Loucy (cell line): ENCODE measurements around the gene TBC1D2.

Experiments used
- H2AFZ ChIP-seq: fragments of 200-600 bp; sonication (generic); 2 replicates; pipeline ENCODE4 v1.6.0; 2016; ENCODE audit warnings: antibody characterized with exemption, mild to moderate bottlenecking, low read length, moderate library complexity
- H3F3A ChIP-seq: fragments of 200-600 bp; 2 replicates; pipeline ENCODE4 v1.6.0; 2016; ENCODE audit warnings: antibody characterized with exemption, low read depth, mild to moderate bottlenecking
- H3K27me3 ChIP-seq: fragments of 200-600 bp; sonication (generic); 2 replicates; pipeline ENCODE4 v1.6.1; 2014; ENCODE audit warnings: low read length, mild to moderate bottlenecking; ENCODE audit not compliant: insufficient read depth, poor library complexity, severe bottlenecking
- H3K36me3 ChIP-seq: fragments of 200-600 bp; sonication (generic); 2 replicates; pipeline ENCODE4 v1.6.1; 2016; ENCODE audit warnings: low read length; ENCODE audit not compliant: insufficient read depth
- H3K4me1 ChIP-seq: fragments of 200-600 bp; sonication (generic); 2 replicates; pipeline ENCODE4 v1.5.1; 2014; ENCODE audit warnings: low read length, mild to moderate bottlenecking; ENCODE audit not compliant: insufficient read depth, poor library complexity, severe bottlenecking
- H3K4me2 ChIP-seq: fragments of 200-600 bp; sonication (generic); 2 replicates; pipeline ENCODE4 v1.6.0; 2014; ENCODE audit warnings: antibody characterized with exemption, low read length, low read depth, mild to moderate bottlenecking; ENCODE audit not compliant: poor library complexity, severe bottlenecking
- H3K4me3 ChIP-seq: fragments of 200-600 bp; sonication (generic); 2 replicates; pipeline ENCODE4 v1.5.1; 2014; ENCODE audit warnings: low read length, mild to moderate bottlenecking, mixed read lengths; ENCODE audit not compliant: poor library complexity, severe bottlenecking
- H3K79me2 ChIP-seq: fragments of 200-600 bp; sonication (generic); 2 replicates; pipeline ENCODE4 v1.6.1; 2014; ENCODE audit warnings: low read length; ENCODE audit not compliant: insufficient read depth
- H3K9ac ChIP-seq: fragments of 200-600 bp; sonication (generic); 2 replicates; pipeline ENCODE4 v1.6.0; 2014; ENCODE audit warnings: mild to moderate bottlenecking, low read depth, low read length, moderate library complexity; ENCODE audit not compliant: poor library complexity, severe bottlenecking
- H3K9me2 ChIP-seq: fragments of 200-600 bp; sonication (generic); replicated peaks from 2 replicates; pipeline ENCODE4 v1.6.1; 2016; ENCODE audit warnings: low read depth, low read length, mixed read lengths
- H3K9me3 ChIP-seq: fragments of 200-600 bp; sonication (generic); 2 replicates; pipeline ENCODE4 v1.6.1; 2014; ENCODE audit warnings: mild to moderate bottlenecking, antibody characterized with exemption, low read length, low read depth; ENCODE audit not compliant: insufficient read depth
- H4K20me1 ChIP-seq: fragments of 200-600 bp; sonication (generic); 2 replicates; pipeline ENCODE4 v1.6.0; 2014; ENCODE audit warnings: antibody characterized with exemption, low read length, mild to moderate bottlenecking; ENCODE audit not compliant: insufficient read depth, poor library complexity, severe bottlenecking
- CTCF ChIP-seq: fragments of 200-600 bp; sonication (generic); conservative IDR thresholded peaks from 2 replicates; pipeline ENCODE4 v1.5.1; 2014; ENCODE audit warnings: mild to moderate bottlenecking, antibody characterized with exemption, low read length
- EZH2phosphoT487 ChIP-seq: fragments of 200-600 bp; IDR thresholded peaks from 2 replicates; pipeline ENCODE4 v1.6.1; 2018; ENCODE audit warnings: antibody characterized with exemption, mild to moderate bottlenecking, moderate library complexity, borderline replicate concordance

TBC1D2 gene

GRCh38 chr9:98247831-98248657 is 7.4 kb downstream of the TBC1D2 start:
- Histone ChIP-seq H3K27me3 (no peaks in the 10 kb centered on the region), H3K9me3 (no peaks in the 10 kb centered on the region), H3K9ac (no peak overlapping the region), H2AFZ (no peak overlapping the region), H3K4me1 (no peaks in the 10 kb centered on the region), H3F3A (no peaks in the 10 kb centered on the region), H3K4me3 (no peak overlapping the region), H3K79me2 (no peaks in the 10 kb centered on the region), H4K20me1 (no peaks in the 10 kb centered on the region), H3K9me2 (no peaks in the 10 kb centered on the region), H3K4me2 (no peak overlapping the region), H3K36me3 (no peaks in the 10 kb centered on the region)
- TF ChIP-seq CTCF (no peak), EZH2phosphoT487 (no peak)

GRCh38 chr9:98242426-98242825 is 13.0 kb downstream of the TBC1D2 start:
- no peaks in the 10 kb centered on the region for H3K79me2 ChIP-seq
- H3K9me2 ChIP-seq, result no peaks in the 10 kb centered on the region
- no peak overlapping the region for H3K4me3 ChIP-seq
- TF ChIP-seq EZH2phosphoT487 (no peak), CTCF (no peak)
- no peak overlapping the region for H3K9ac ChIP-seq
- no peaks in the 10 kb centered on the region for H3K9me3 ChIP-seq
- H3K4me1 ChIP-seq, result no peaks in the 10 kb centered on the region
- H2AFZ ChIP-seq, result no peak overlapping the region
- no peak overlapping the region for H3K4me2 ChIP-seq
- H3F3A ChIP-seq, result no peaks in the 10 kb centered on the region
- H4K20me1 ChIP-seq, result no peaks in the 10 kb centered on the region
- no peaks in the 10 kb centered on the region for H3K27me3 ChIP-seq
- no peaks in the 10 kb centered on the region for H3K36me3 ChIP-seq

GRCh38 chr9:98241357-98242300 is 13.8 kb downstream of the TBC1D2 start:
- no peaks in the 10 kb centered on the region for H3K27me3 ChIP-seq
- H3F3A ChIP-seq, result no peaks in the 10 kb centered on the region
- H3K36me3 ChIP-seq, result no peaks in the 10 kb centered on the region
- no peak overlapping the region for H3K4me2 ChIP-seq
- no peaks in the 10 kb centered on the region for H3K4me1 ChIP-seq
- no peaks in the 10 kb centered on the region for H3K79me2 ChIP-seq
- no peaks in the 10 kb centered on the region for H4K20me1 ChIP-seq
- no peak overlapping the region for H3K4me3 ChIP-seq
- no peak overlapping the region for H2AFZ ChIP-seq
- H3K9me3 ChIP-seq, result no peaks in the 10 kb centered on the region
- no peak overlapping the region for H3K9ac ChIP-seq
- H3K9me2 ChIP-seq, result no peaks in the 10 kb centered on the region
- peak; percentile 55 for TF ChIP-seq CTCF
- no peak for TF ChIP-seq EZH2phosphoT487
